ENCODE results near the gene PGM1.

DNA sequence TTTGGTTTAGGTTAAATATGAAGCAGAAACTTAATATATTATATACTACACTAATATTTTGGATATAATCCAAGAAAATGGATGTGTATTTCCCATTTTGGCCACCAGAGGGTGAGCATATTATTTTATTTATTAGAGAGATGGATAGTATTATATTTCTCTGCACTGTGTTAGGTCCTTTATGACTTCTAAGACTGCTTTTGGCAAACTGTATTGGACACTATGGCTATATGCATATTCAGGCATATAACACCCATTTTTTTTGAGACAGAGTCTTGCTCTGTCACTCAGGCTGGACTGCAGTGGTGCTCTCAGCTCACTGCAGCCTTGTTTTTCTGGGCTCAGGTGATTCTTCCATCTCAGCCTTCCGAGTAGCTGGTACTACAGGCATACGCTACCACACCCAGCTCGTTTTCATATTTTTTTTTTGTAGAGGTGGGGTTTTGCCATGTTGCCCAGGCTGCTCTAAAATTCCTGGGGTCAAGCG lies 17.8 kb upstream of the PGM1 start:
- peak; percentile 47 to 83 (median 71) for TF ChIP-seq CTCF (IDR thresholded peaks at IDR 0.05 in 8 of 11, conservative IDR thresholded peaks at IDR 0.05 in 3 of 11)
- no peak for TF ChIP-seq POLR2A (IDR thresholded peaks at IDR 0.05)
- TF ChIP-seq POLR2AphosphoS5 (IDR thresholded peaks at IDR 0.05) = no peak

Data from spleen (tissue), 7 donors.